Measurements from ENCODE around the gene DESI1. TPM values are rescaled to one million over a fixed set of nuclear protein-coding genes. Genes with fewer than 3 reads are reported as not detected.
"Not testable (repeated sequence)": the region's sequence is repeated elsewhere in the genome, so short reads cannot be mapped to it uniquely, and the experiment has no call there.

DESI1 gene
- total RNA-seq, 2 donors from 2014 or later = 56.5 to 64.0 TPM

- DNase-seq = no peak
- no peak for ATAC-seq
- intact Hi-C loops (cut with DNase I) = no loop called here
Measured at GRCh38 chr22:41595703-41596102, 25.1 kb downstream of the DESI1 start.

GRCh38 chr22:41593336-41593960, 27.4 kb downstream of the DESI1 start:
- intact Hi-C loops (cut with DNase I); DNase-seq; ATAC-seq: not testable (repeated sequence)

- ATAC-seq (peak; percentile 99), DNase-seq (peak; percentile 100)
- intact Hi-C loops (cut with DNase I) = no loop called here
Measured at GRCh38 chr22:41589391-41590241, 31.2 kb downstream of the DESI1 start, which contains the start of gene PMM1. TSS of gene PMM1 (minus strand) at chr22:41589840. CDS start at chr22:41589805, 35 bp downstream.

GRCh38 chr22:41587347-41587723, 33.5 kb downstream of the DESI1 start:
- DNase-seq = no peak
- intact Hi-C loops (cut with DNase I) = no loop called here
- ATAC-seq = no peak

GRCh38 chr22:41585898-41586297, 34.9 kb downstream of the DESI1 start:
- intact Hi-C loops (cut with DNase I) = no loop called here
- no peak for ATAC-seq
- no peak for DNase-seq

GRCh38 chr22:41584881-41585280, 36.0 kb downstream of the DESI1 start:
- DNase-seq = no peak
- no peak for ATAC-seq
- intact Hi-C loops (cut with DNase I) = no loop called here

- intact Hi-C loops (cut with DNase I) = no loop called here
- ATAC-seq = no peak
- no peak for DNase-seq
Measured at GRCh38 chr22:41582694-41583093, 38.1 kb downstream of the DESI1 start.

- no peak for ATAC-seq
- intact Hi-C loops (cut with DNase I) = no loop called here
- no peak for DNase-seq
Measured at GRCh38 chr22:41579997-41580355, 40.9 kb downstream of the DESI1 start.

- DNase-seq = no peak
- intact Hi-C loops (cut with DNase I) = no loop called here
- ATAC-seq = no peak
Measured at GRCh38 chr22:41579297-41579996, 41.4 kb downstream of the DESI1 start.

- ATAC-seq (no peak), DNase-seq (no peak)
- intact Hi-C loops (cut with DNase I) = no loop called here
Measured at GRCh38 chr22:41578818-41579217, 42.0 kb downstream of the DESI1 start.

- DNase-seq = no peak
- ATAC-seq = no peak
- intact Hi-C loops (cut with DNase I) = no loop called here
Measured at GRCh38 chr22:41578114-41578513, 42.7 kb downstream of the DESI1 start.

GRCh38 chr22:41576877-41577276, 44.0 kb downstream of the DESI1 start:
- intact Hi-C loops (cut with DNase I) = no loop called here
- ATAC-seq = peak; percentile 39 to 65
- DNase-seq = peak; percentile 62

- ATAC-seq (peak in 1 of 2 donors; percentile 1), DNase-seq (no peak)
- intact Hi-C loops (cut with DNase I) = no loop called here
Measured at GRCh38 chr22:41575533-41575932, 45.3 kb downstream of the DESI1 start.

GRCh38 chr22:41574847-41575381, 45.9 kb downstream of the DESI1 start:
- ATAC-seq (peak; percentile 56 to 83), DNase-seq (peak; percentile 87)
- intact Hi-C loops (cut with DNase I) = no loop called here

- intact Hi-C loops (cut with DNase I) = no loop called here
- ATAC-seq = no peak
- no peak for DNase-seq
Measured at GRCh38 chr22:41573677-41574076, 47.2 kb downstream of the DESI1 start.

GRCh38 chr22:41572305-41572704, 48.5 kb downstream of the DESI1 start:
- ATAC-seq; intact Hi-C loops (cut with DNase I); DNase-seq: not testable (repeated sequence)

GRCh38 chr22:41571786-41572185, 49.1 kb downstream of the DESI1 start:
- intact Hi-C loops (cut with DNase I) = no loop called here
- no peak for DNase-seq
- ATAC-seq = no peak

- no peak for ATAC-seq
- intact Hi-C loops (cut with DNase I) = no loop called here
Measured at GRCh38 chr22:41570221-41570620, 50.6 kb downstream of the DESI1 start.

GRCh38 chr22:41568811-41569210, 52.0 kb downstream of the DESI1 start:
- DNase-seq (no peak), ATAC-seq (no peak)
- intact Hi-C loops (cut with DNase I) = no loop called here

More at GRCh38 chr22:41570221-41570620, 50.6 kb downstream of the DESI1 start:
- DNase-seq = no peak

- DNase-seq = no peak
- intact Hi-C loops (cut with DNase I) = no loop called here
Measured at GRCh38 chr22:41567512-41567768, 53.4 kb downstream of the DESI1 start.

More at GRCh38 chr22:41567512-41567768, 53.4 kb downstream of the DESI1 start:
- ATAC-seq = no peak

All from left cardiac atrium (tissue), 4 donors.